DMS53 treated with DMSO at 0.1 percent for 48 hours (cell line): ENCODE data around the gene PIK3CA.

Experiments used
- DNase-seq: peaks from one replicate; lab custom pipeline; 2025; ENCODE audit not compliant: unreplicated experiment; lab: John Stamatoyannopoulos, UW

PIK3CA gene

GRCh38 chr3:179156775-179157174 is 8.6 kb downstream of the PIK3CA start:
- no peak for DNase-seq

- DNase-seq, result no peak
These were observed 10.3 kb downstream of the PIK3CA start for GRCh38 chr3:179158336-179159039.

GRCh38 chr3:179163503-179163902 is 15.3 kb downstream of the PIK3CA start:
- DNase-seq, result no peak

GRCh38 chr3:179164857-179165256 is 16.7 kb downstream of the PIK3CA start:
- no peak for DNase-seq

GRCh38 chr3:179166561-179167201 is 18.5 kb downstream of the PIK3CA start:
- DNase-seq, result no peak

GRCh38 chr3:179168918-179169317 is 20.8 kb downstream of the PIK3CA start:
- peak; percentile 33 for DNase-seq

GRCh38 chr3:179172546-179172945 is 24.4 kb downstream of the PIK3CA start:
- DNase-seq, result no peak

GRCh38 chr3:179174316-179174715 is 26.2 kb downstream of the PIK3CA start:
- DNase-seq, result no peak

GRCh38 chr3:179174898-179175297 is 26.7 kb downstream of the PIK3CA start:
- no peak for DNase-seq

- DNase-seq, result no peak
These were observed 27.2 kb downstream of the PIK3CA start for GRCh38 chr3:179175358-179175757.

GRCh38 chr3:179177611-179178010 is 29.5 kb downstream of the PIK3CA start:
- DNase-seq, result no peak

GRCh38 chr3:179179256-179179655 is 31.1 kb downstream of the PIK3CA start:
- no peak for DNase-seq

GRCh38 chr3:179179979-179180759 is 32.0 kb downstream of the PIK3CA start:
- DNase-seq, result no peak

- no peak for DNase-seq
These were observed 32.9 kb downstream of the PIK3CA start for GRCh38 chr3:179181021-179181472.

- no peak for DNase-seq
These were observed 33.9 kb downstream of the PIK3CA start for GRCh38 chr3:179181993-179182551.

- no peak for DNase-seq
These were observed 34.7 kb downstream of the PIK3CA start for GRCh38 chr3:179182902-179183301.

- no peak for DNase-seq
These were observed 36.7 kb downstream of the PIK3CA start for GRCh38 chr3:179184826-179185225.

GRCh38 chr3:179186426-179186825 is 38.3 kb downstream of the PIK3CA start:
- DNase-seq, result no peak

- DNase-seq, result no peak
These were observed 41.6 kb downstream of the PIK3CA start for GRCh38 chr3:179189759-179190158.

- no peak for DNase-seq
These were observed 42.4 kb downstream of the PIK3CA start for GRCh38 chr3:179190581-179190980.

- no peak for DNase-seq
These were observed 44.4 kb downstream of the PIK3CA start for GRCh38 chr3:179192542-179192941.

GRCh38 chr3:179194931-179195330 is 46.8 kb downstream of the PIK3CA start:
- DNase-seq, result no peak
